Stimulated activated CD4-positive, alpha-beta T cell treated with anti-CD3 and anti-CD28 coated beads, Interleukin-4, amount 100 ng/mL, for 24 hours (primary cell): Measurements from ENCODE around the gene C2orf76.

Experiments used
- DNase-seq: peaks from one replicate; pipeline ENCODE4 v3.0.0-alpha.2; 2020

The C2orf76 gene

DNA sequence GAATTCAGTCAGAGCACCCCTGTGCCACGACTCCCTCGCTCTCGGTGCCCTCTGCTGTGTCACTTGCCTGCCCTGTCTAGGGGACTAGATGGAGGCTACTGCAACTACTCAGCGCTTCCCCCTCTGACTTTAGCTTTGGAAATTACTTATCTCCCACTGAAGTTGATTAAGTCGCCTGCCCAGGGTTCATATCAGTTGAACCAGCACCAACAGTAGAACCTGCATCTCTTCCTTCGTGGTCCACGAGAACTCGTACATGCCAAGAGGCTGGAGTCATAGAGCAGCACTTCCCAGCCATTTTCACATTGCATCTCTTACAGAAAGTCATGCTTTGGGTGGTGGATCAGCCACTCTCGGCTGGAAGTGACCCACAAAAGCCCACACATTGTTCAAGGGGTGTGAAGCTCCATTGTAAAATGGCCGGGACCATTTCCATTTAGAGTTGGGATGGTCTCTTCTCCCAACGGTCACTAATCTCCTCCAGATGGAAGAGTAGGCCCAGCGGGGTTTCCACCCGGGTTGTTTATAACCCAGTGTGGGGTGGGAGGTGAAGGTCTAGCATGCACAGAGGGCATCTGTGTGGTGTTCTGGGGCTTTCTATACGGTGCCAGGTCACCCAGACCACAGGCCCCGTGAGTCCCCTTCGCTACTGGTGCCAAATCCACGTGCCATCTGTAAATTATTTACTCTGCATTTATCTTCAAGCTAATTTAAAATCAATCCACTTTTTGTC, 105.0 kb downstream of the C2orf76 start:
- no peak for DNase-seq

DNA sequence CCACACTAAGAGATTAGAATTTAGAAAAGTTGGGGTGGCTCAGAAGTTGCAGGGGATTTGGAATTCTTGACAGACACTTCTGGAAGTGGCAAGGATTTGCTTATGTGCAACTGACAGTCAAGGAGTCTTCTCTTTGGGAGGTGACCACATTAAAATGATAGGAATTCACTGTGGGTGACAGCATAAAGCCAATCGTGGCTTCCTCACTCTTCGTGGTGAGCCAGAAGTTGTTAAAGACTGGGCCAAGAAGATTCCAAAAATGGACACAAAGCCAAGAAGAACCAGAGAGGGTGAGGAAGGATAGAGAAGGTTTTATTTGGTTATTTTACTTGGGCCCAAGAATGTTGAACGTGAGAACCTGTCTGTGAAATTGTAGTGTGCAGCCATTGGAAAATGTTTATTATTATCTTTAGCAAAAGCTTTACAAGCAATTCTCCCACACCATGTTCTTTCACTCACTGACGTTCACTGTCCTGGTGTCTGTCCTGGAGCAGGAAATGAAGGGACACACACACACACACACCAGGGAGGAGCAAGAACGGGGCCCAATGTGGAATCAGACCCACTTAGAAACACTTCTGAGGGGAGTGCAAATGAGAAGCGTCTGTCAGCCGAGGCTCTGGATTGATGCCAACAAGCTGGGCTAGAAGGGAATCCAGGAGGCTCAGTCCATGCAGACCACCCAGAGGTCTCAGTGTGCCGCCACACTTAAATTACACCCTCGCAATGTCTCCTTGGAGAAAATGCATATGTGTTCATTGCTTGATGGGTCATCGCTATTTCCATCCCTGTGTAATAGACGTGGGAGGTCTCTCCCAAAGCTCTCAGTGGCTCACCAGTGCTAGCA, 105.8 kb downstream of the C2orf76 start:
- DNase-seq: no peak

GRCh38 chr2:119259296-119259860, 107.3 kb downstream of the C2orf76 start:
- no peak for DNase-seq

- no peak for DNase-seq
Observed at GRCh38 chr2:119257198-119257597, 109.4 kb downstream of the C2orf76 start.

DNA sequence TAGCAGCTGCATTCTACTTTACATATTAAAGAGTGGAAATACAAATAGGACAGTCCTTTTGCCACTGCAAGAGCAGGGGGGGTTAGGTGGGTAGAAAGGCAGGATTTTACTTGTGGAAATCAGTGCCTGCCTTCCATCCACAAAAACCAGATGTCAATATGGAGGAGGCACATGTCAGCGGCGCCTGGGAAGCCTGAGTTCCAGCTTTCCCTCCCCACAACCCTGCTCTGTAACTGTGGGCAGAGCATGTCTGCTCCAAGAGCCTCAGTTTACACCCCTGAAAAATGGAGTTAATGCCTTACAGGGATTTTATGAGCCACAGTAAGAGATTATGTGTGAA, 110.1 kb downstream of the C2orf76 start:
- DNase-seq: no peak

GRCh38 chr2:119255760-119256581, 110.7 kb downstream of the C2orf76 start:
- no peak for DNase-seq

GRCh38 chr2:119254601-119255080, 112.0 kb downstream of the C2orf76 start:
- DNase-seq: no peak

DNA sequence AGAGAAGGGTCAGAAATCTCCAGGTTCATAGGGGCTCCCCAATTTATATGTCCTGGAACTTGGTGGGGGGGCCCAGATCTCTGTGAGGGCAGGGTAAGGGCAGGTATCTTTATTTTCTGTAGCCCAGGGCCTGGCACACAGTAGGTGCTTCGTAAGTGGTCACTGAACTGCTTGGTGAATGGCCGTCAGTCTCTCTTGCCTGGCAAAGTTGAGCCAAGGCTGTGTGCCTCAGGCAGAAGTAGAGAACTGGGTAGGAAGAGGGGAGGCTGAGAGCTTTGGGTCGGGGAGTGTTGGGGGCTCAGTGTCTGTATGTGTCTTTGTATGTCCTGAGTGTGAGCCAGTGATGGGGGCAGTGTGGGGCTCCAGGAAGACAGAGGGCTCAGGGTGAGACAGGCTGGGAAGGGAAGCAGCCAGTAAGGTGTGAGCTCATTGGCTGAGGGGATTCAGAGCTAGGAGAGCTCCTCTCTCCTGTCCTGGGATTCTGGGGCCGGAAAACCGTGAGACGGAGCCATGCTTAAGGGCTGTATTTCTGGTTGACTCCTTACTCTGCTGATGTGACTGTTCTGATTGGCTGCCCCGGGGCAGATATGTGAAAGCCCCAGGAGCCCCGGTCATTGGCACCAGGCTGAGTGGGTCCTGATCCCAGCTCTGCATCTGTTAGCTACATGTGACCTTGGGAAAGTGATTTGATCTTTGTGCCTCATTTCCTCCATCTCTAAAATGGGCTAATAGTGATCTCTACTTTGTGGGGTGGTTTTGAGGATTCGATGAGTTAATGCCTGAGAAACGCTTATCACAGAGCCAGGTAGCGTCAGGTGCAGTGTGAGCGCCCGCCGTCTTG, 112.7 kb downstream of the C2orf76 start:
- no peak for DNase-seq

GRCh38 chr2:119253114-119253702, 113.4 kb downstream of the C2orf76 start:
- DNase-seq: no peak
